Measurements from ENCODE around the gene SCRT2. TPM values are rescaled to one million over a fixed set of nuclear protein-coding genes. Genes with fewer than 3 reads are reported as not detected.

Gene SCRT2
- total and polyA plus RNA-seq, 9 of the 15 experiments (the other 6 are each of a cell fraction or from before 2014, with no cell fraction given): 0.04 to 0.75 (median 0.13) TPM; not detected in 2

DNA sequence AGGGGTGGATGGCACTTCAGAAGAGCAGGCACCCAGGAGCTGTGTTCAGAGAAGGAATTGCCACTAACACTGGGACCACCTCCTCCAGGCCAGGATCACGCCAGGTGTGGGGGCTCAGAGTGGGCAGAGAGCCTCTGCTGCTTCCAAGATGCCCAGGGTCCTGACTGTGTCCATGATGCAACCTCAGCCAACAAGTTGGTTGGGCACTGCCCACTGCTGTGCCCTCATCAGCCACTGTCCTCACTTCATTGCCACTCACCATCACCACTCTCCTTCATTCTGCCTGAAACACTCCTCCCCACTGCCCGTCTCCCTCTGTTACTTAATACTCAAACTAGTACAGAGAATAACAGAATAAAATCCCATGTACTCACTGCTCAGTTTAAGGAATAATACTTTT is 49.0 kb downstream of the SCRT2 start:
- H3K79me2 ChIP-seq (ENCODE audit: control insufficient read depth, insufficient read depth, low read length): no peaks in the 10 kb centered on the region
- BruUV-seq (replicated peaks): no TSS peak
- H3K9me1 ChIP-seq (ENCODE audit: control insufficient read depth, insufficient read depth, low read length): no peaks in the 10 kb centered on the region
- no peak overlapping the region for H3K9ac ChIP-seq (ENCODE audit: insufficient read depth in 1 of 2, low read depth in 2 of 2, low read length in 2 of 2)
- POLR2A ChIA-PET: no interaction called here
- DNase-seq (ENCODE audit: extremely low read depth in 1 of 4, low spot score in 3 of 4) (no peak), FAIRE-seq (no peak), ATAC-seq (no peak)
- H4K20me1 ChIP-seq (replicated peaks; ENCODE audit: control insufficient read depth, insufficient read depth, low read length): no peaks in the 10 kb centered on the region
- in situ Hi-C loops (cut with MboI) (no loop called here), intact Hi-C loops (cut with micrococcal nuclease) (no loop called here)
- WGBS (ENCODE audit: insufficient coverage, low coverage, missing lambda C conversion rate): 15% methylated on average over 2 of the region's 2 CpGs
- CTCF ChIA-PET (ENCODE audit: low intra/inter-chr PET ratio): no interaction called here
- peaks cover 7 to 11% of the 10 kb centered on the region in 2 experiments; a peak in 4 of 5 replicates for H3K4me1 ChIP-seq (replicated peaks in 1 of 2; ENCODE audit: control insufficient read depth in 2 of 2, insufficient read depth in 2 of 2, low read length in 2 of 2)
- no peak overlapping the region for H3K27ac ChIP-seq (ENCODE audit: extremely low read depth, low read depth, low read length)
- H3K27me3 ChIP-seq (ENCODE audit: control insufficient read depth in 2 of 2, insufficient read depth in 2 of 2, low read length in 2 of 2): peaks cover 0 to 4% of the 10 kb centered on the region in 2 experiments; a peak in 1 of 5 replicates
- H3K9me3 ChIP-seq (replicated peaks; ENCODE audit: control insufficient read depth, insufficient read depth, low read depth, low read length): no peaks in the 10 kb centered on the region
- no peaks in the 10 kb centered on the region for H3K36me3 ChIP-seq (ENCODE audit: control insufficient read depth, insufficient read depth, low read length)
- H3K4me2 ChIP-seq (ENCODE audit: insufficient read depth, low read length): no peak overlapping the region
- no peak overlapping the region for H2AFZ ChIP-seq (ENCODE audit: low read depth, low read length)
- H3K4me3 ChIP-seq: no peak overlapping the region
- TF ChIP-seq ELK1 (CRISPR knock-in tag; IDR thresholded peaks at IDR 0.05) (no peak), ZNF511 (CRISPR knock-in tag; IDR thresholded peaks at IDR 0.05) (no peak), SMARCA4 (IDR thresholded peaks at IDR 0.05) (no peak), EWSR1 (IDR thresholded peaks at IDR 0.05; ENCODE audit: borderline replicate concordance, low read depth, partially characterized antibody) (no peak), ZNF586 (CRISPR knock-in tag; conservative IDR thresholded peaks at IDR 0.05) (no peak), ZFP36 (IDR thresholded peaks at IDR 0.05; ENCODE audit: low read depth, low read length, partially characterized antibody) (no peak), ZBTB5 (IDR thresholded peaks at IDR 0.05) (no peak), HSF4 (CRISPR knock-in tag; IDR thresholded peaks at IDR 0.05; ENCODE audit: borderline replicate concordance) (no peak), KLF16 (IDR thresholded peaks at IDR 0.05) (no peak), GABPB2 (CRISPR knock-in tag; conservative IDR thresholded peaks at IDR 0.05) (no peak), ZNF785 (CRISPR knock-in tag; IDR thresholded peaks at IDR 0.05) (no peak), ZNF280B (CRISPR knock-in tag; IDR thresholded peaks at IDR 0.05) (no peak)
- TF ChIP-seq, protein P1, sequence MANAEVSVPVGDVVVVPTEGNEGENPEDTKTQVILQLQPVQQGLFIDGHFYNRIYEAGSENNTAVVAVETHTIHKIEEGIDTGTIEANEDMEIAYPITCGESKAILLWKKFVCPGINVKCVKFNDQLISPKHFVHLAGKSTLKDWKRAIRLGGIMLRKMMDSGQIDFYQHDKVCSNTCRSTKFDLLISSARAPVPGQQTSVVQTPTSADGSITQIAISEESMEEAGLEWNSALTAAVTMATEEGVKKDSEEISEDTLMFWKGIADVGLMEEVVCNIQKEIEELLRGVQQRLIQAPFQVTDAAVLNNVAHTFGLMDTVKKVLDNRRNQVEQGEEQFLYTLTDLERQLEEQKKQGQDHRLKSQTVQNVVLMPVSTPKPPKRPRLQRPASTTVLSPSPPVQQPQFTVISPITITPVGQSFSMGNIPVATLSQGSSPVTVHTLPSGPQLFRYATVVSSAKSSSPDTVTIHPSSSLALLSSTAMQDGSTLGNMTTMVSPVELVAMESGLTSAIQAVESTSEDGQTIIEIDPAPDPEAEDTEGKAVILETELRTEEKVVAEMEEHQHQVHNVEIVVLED (CRISPR knock-in tag; IDR thresholded peaks at IDR 0.05): no peak
- TF ChIP-seq, protein P2, sequence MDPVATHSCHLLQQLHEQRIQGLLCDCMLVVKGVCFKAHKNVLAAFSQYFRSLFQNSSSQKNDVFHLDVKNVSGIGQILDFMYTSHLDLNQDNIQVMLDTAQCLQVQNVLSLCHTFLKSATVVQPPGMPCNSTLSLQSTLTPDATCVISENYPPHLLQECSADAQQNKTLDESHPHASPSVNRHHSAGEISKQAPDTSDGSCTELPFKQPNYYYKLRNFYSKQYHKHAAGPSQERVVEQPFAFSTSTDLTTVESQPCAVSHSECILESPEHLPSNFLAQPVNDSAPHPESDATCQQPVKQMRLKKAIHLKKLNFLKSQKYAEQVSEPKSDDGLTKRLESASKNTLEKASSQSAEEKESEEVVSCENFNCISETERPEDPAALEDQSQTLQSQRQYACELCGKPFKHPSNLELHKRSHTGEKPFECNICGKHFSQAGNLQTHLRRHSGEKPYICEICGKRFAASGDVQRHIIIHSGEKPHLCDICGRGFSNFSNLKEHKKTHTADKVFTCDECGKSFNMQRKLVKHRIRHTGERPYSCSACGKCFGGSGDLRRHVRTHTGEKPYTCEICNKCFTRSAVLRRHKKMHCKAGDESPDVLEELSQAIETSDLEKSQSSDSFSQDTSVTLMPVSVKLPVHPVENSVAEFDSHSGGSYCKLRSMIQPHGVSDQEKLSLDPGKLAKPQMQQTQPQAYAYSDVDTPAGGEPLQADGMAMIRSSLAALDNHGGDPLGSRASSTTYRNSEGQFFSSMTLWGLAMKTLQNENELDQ (CRISPR knock-in tag; IDR thresholded peaks at IDR 0.05; ENCODE audit: borderline replicate concordance): no peak

Measured in K562 (cell line).